ENCODE measurements around the gene ELFN1.

Gene ELFN1

GRCh38 chr7:1675673-1676549 is 5.8 kb downstream of the ELFN1 start:
- no peak for DNase-seq (ENCODE audit: low read depth)

- no peak for DNase-seq (ENCODE audit: low read depth)
These were observed 6.5 kb downstream of the ELFN1 start for GRCh38 chr7:1676550-1677078.

- DNase-seq (ENCODE audit: low read depth), result no peak
These were observed 7.4 kb downstream of the ELFN1 start for GRCh38 chr7:1677206-1678080.

- DNase-seq (ENCODE audit: low read depth), result no peak
These were observed 8.0 kb downstream of the ELFN1 start for GRCh38 chr7:1678081-1678543.

GRCh38 chr7:1678571-1679325 is 8.7 kb downstream of the ELFN1 start:
- DNase-seq (ENCODE audit: low read depth), result no peak

- no peak for DNase-seq (ENCODE audit: low read depth)
These were observed 9.4 kb downstream of the ELFN1 start for GRCh38 chr7:1679326-1679965.

- DNase-seq (ENCODE audit: low read depth), result no peak
These were observed 10.1 kb downstream of the ELFN1 start for GRCh38 chr7:1679966-1680730.

- no peak for DNase-seq (ENCODE audit: low read depth)
These were observed 11.5 kb downstream of the ELFN1 start for GRCh38 chr7:1681581-1681980.

GRCh38 chr7:1685000-1685624 is 15.0 kb downstream of the ELFN1 start:
- DNase-seq (ENCODE audit: low read depth), result no peak

- DNase-seq (ENCODE audit: low read depth), result no peak
These were observed 18.5 kb downstream of the ELFN1 start for GRCh38 chr7:1688542-1688941.

- DNase-seq (ENCODE audit: low read depth), result no peak
These were observed 19.2 kb downstream of the ELFN1 start for GRCh38 chr7:1689311-1689710.

- no peak for DNase-seq (ENCODE audit: low read depth)
These were observed 20.4 kb downstream of the ELFN1 start for GRCh38 chr7:1690359-1690958.

- DNase-seq (ENCODE audit: low read depth), result no peak
These were observed 21.0 kb downstream of the ELFN1 start for GRCh38 chr7:1691096-1691495.

GRCh38 chr7:1691601-1692514 is 21.8 kb downstream of the ELFN1 start:
- DNase-seq (ENCODE audit: low read depth), result no peak

GRCh38 chr7:1692515-1693418 is 22.7 kb downstream of the ELFN1 start:
- no peak for DNase-seq (ENCODE audit: low read depth)

- DNase-seq (ENCODE audit: low read depth), result no peak
These were observed 23.4 kb downstream of the ELFN1 start for GRCh38 chr7:1693419-1693990.

GRCh38 chr7:1693991-1694524 is 24.0 kb downstream of the ELFN1 start:
- DNase-seq (ENCODE audit: low read depth), result no peak

All from stimulated activated CD8-positive, alpha-beta memory T cell treated with anti-CD3 and anti-CD28 coated beads, Interleukin-4, amount 100 ng/mL, for 24 hours (primary cell).